SJSA1 (cell line): ENCODE measurements around the gene CNTNAP5. TPM values are rescaled to one million over a fixed set of nuclear protein-coding genes. Genes with fewer than 3 reads are reported as not detected.

ENCODE experiments used
- DNase-seq, 2 experiments: peaks; one replicate each; pipeline ENCODE4 v3.0.0-alpha.2; 2015 to 2020; ENCODE audit warnings: low spot score in 2 of 2, low read depth in 1 of 2
- H3K27ac ChIP-seq: fragments of 250-450 bp; sonication (Bioruptor Pico); 2 replicates; pipeline ENCODE4 v1.5.1; 2020; ENCODE audit warnings: mild to moderate bottlenecking, moderate library complexity
- H3K27me3 ChIP-seq: fragments of 250-450 bp; sonication (Bioruptor Pico); replicated peaks from 2 replicates; pipeline ENCODE4 v1.5.1; 2020; ENCODE audit warnings: mild to moderate bottlenecking, moderate library complexity
- H3K36me3 ChIP-seq: fragments of 250-450 bp; sonication (Bioruptor Pico); 2 replicates; pipeline ENCODE4 v1.5.1; 2020; ENCODE audit warnings: mild to moderate bottlenecking
- H3K4me1 ChIP-seq: fragments of 250-450 bp; sonication (Bioruptor Pico); replicated peaks from 2 replicates; pipeline ENCODE4 v1.6.1; 2021; ENCODE audit warnings: mild to moderate bottlenecking
- H3K4me3 ChIP-seq: fragments of 250-450 bp; sonication (Bioruptor Pico); 2 replicates; pipeline ENCODE4 v1.5.1; 2020; ENCODE audit warnings: mild to moderate bottlenecking
- H3K9me3 ChIP-seq: fragments of 250-450 bp; sonication (Bioruptor Pico); replicated peaks from 2 replicates; pipeline ENCODE4 v1.5.1; 2020; ENCODE audit warnings: mild to moderate bottlenecking
- total RNA-seq: library from RNA; depleted of rRNA; stranded (reverse); fragments of >200 nt; shearing (Covaris generic); gene quantifications from 2 replicates; pipeline ENCODE4 v1.2.3, GENCODE V29; 2014

CNTNAP5 gene
- total RNA-seq, 1 experiment from 2014 or later: not detected

- H3K9me3 ChIP-seq: peaks cover 8% of the 10 kb centered on the region; the same call in 1 of the 2 replicates
- H3K4me1 ChIP-seq: no peaks in the 10 kb centered on the region
- no peak overlapping the region for H3K4me3 ChIP-seq
- no peak overlapping the region for H3K27ac ChIP-seq
- no peaks in the 10 kb centered on the region for H3K27me3 ChIP-seq
- no peaks in the 10 kb centered on the region for H3K36me3 ChIP-seq
- no peak for DNase-seq
Measured at GRCh38 chr2:124953921-124954320, 928.8 kb downstream of the CNTNAP5 start.

GRCh38 chr2:124959581-124959980 is 934.5 kb downstream of the CNTNAP5 start:
- Histone ChIP-seq H3K4me1 (no peaks in the 10 kb centered on the region), H3K9me3 (no peaks in the 10 kb centered on the region; the same call in none of the 2 replicates), H3K4me3 (no peak overlapping the region), H3K27me3 (no peaks in the 10 kb centered on the region), H3K27ac (no peak overlapping the region), H3K36me3 (no peaks in the 10 kb centered on the region)
- no peak for DNase-seq

GRCh38 chr2:124961132-124961531 is 936.0 kb downstream of the CNTNAP5 start:
- Histone ChIP-seq H3K4me3 (no peak overlapping the region), H3K27me3 (no peaks in the 10 kb centered on the region), H3K27ac (no peak overlapping the region), H3K4me1 (no peaks in the 10 kb centered on the region), H3K36me3 (no peaks in the 10 kb centered on the region), H3K9me3 (no peaks in the 10 kb centered on the region; the same call in none of the 2 replicates)
- no peak for DNase-seq
